ENCODE results near the gene AGER.

AGER gene

GRCh38 chr6:32140420-32141046, 43.5 kb downstream of the AGER start:
- TF ChIP-seq CTCF (IDR thresholded peaks at IDR 0.05): no peak
- Histone ChIP-seq H3K36me3 (no peaks in the 10 kb centered on the region), H3K4me1 (no peaks in the 10 kb centered on the region), H3K4me3 (no peak overlapping the region), H3K27me3 (no peaks in the 10 kb centered on the region), H3K9me3 (no peaks in the 10 kb centered on the region), H3K27ac (no peak overlapping the region)
- intact Hi-C loops (cut with DNase I; ENCODE audit: low total_unique reads): no loop called here
- DNase-seq: no peak

- intact Hi-C loops (cut with DNase I; ENCODE audit: low total_unique reads): no loop called here
- TF ChIP-seq CTCF (IDR thresholded peaks at IDR 0.05): no peak
- H3K27ac ChIP-seq: no peak overlapping the region
- H3K4me1 ChIP-seq: no peaks in the 10 kb centered on the region
- H3K36me3 ChIP-seq: no peaks in the 10 kb centered on the region
- H3K4me3 ChIP-seq: no peak overlapping the region
- no peaks in the 10 kb centered on the region for H3K27me3 ChIP-seq
- DNase-seq: no peak
- no peaks in the 10 kb centered on the region for H3K9me3 ChIP-seq
Measured at GRCh38 chr6:32139590-32139989, 44.5 kb downstream of the AGER start.

- Histone ChIP-seq H3K36me3 (no peaks in the 10 kb centered on the region), H3K4me1 (no peaks in the 10 kb centered on the region), H3K9me3 (no peaks in the 10 kb centered on the region), H3K27ac (no peak overlapping the region), H3K4me3 (no peak overlapping the region), H3K27me3 (no peaks in the 10 kb centered on the region)
- DNase-seq: no peak
- intact Hi-C loops (cut with DNase I; ENCODE audit: low total_unique reads): no loop called here
- TF ChIP-seq CTCF (IDR thresholded peaks at IDR 0.05): no peak
Measured at GRCh38 chr6:32137454-32137853, 46.6 kb downstream of the AGER start.

- DNase-seq: no peak
- no peak overlapping the region for H3K4me3 ChIP-seq
- intact Hi-C loops (cut with DNase I; ENCODE audit: low total_unique reads): no loop called here
- TF ChIP-seq CTCF (IDR thresholded peaks at IDR 0.05): no peak
- no peaks in the 10 kb centered on the region for H3K27me3 ChIP-seq
- no peak overlapping the region for H3K27ac ChIP-seq
- H3K36me3 ChIP-seq: no peaks in the 10 kb centered on the region
- H3K9me3 ChIP-seq: no peaks in the 10 kb centered on the region
- peaks cover 0 to 17% (median 11%) of the 10 kb centered on the region in 4 donors for H3K4me1 ChIP-seq
Measured at GRCh38 chr6:32133786-32134185, 50.3 kb downstream of the AGER start.

GRCh38 chr6:32132110-32132509, 51.9 kb downstream of the AGER start:
- H3K36me3 ChIP-seq: no peaks in the 10 kb centered on the region
- H3K27ac ChIP-seq: no peak overlapping the region
- H3K4me3 ChIP-seq: no peak overlapping the region
- H3K9me3 ChIP-seq: no peaks in the 10 kb centered on the region
- no peak for TF ChIP-seq CTCF (IDR thresholded peaks at IDR 0.05)
- H3K4me1 ChIP-seq: peaks cover 0 to 27% (median 21%) of the 10 kb centered on the region in 4 donors
- intact Hi-C loops (cut with DNase I; ENCODE audit: low total_unique reads): no loop called here
- H3K27me3 ChIP-seq: no peaks in the 10 kb centered on the region
- DNase-seq: no peak
